Measurements from ENCODE around the gene SARM1. TPM values are rescaled to one million over a fixed set of nuclear protein-coding genes. Genes with fewer than 3 reads are reported as not detected.

SARM1 gene
- total RNA-seq (12.8 and 19.5 TPM in 2 replicates), polyA plus RNA-seq (11.0 and 14.5 TPM in 2 replicates)

DNA sequence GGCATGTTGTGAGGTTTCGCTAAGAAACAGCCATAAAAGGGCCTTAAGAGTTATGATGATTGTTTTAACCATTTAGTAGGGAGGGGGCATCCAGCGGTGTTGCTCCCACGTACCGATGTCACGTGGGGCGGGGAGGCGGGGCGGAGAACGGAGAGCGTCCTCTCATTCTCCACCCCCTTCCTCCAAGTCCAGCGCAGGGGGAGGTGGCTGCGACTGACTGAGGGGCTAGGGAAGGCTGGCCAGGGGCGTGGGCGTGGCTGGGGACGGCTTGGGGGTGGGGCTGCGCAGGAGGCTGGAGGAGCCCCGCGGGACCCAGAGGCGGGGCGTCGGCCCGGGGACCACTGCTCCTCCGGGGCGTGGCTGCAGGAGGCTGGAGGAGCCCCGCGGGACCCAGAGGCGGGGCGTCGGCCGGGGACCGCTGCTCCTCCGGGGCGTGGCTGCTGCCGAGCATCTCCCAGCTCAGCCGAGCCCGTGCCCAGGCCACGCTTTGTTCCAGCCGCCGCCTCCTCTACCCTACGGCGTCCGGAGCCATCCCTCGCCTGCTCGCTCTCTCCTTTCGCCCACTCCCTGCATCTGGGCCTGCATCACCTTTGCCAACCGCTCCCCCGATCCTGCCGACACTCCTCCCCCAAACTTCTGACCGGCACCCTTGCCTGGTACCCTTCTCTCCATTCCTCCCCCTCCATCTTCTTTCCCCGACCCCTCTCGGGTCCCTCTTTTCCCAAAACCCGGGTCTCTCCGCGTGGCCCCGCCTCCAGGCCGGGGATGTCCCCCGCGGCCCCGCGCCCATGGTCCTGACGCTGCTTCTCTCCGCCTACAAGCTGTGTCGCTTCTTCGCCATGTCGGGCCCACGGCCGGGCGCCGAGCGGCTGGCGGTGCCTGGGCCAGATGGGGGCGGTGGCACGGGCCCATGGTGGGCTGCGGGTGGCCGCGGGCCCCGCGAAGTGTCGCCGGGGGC, at the start of gene SARM1:
SARM1 (plus strand) TSS at position 450 of the 958 bp plus-strand sequence; CDS start at position 789, 339 bp downstream.
- peak within 1 kb of the TSS; percentile 92 for H3K27ac ChIP-seq
- H3K79me2 ChIP-seq: peaks cover 8% of the 10 kb centered on the region
- no peak for TF ChIP-seq EZH2 (IDR thresholded peaks at IDR 0.05; ENCODE audit: borderline replicate concordance)
- TF ChIP-seq EZH2phosphoT487 (IDR thresholded peaks at IDR 0.05; ENCODE audit: low read depth, severe bottlenecking, unreplicated experiment): no peak
- TF ChIP-seq, protein P1, sequence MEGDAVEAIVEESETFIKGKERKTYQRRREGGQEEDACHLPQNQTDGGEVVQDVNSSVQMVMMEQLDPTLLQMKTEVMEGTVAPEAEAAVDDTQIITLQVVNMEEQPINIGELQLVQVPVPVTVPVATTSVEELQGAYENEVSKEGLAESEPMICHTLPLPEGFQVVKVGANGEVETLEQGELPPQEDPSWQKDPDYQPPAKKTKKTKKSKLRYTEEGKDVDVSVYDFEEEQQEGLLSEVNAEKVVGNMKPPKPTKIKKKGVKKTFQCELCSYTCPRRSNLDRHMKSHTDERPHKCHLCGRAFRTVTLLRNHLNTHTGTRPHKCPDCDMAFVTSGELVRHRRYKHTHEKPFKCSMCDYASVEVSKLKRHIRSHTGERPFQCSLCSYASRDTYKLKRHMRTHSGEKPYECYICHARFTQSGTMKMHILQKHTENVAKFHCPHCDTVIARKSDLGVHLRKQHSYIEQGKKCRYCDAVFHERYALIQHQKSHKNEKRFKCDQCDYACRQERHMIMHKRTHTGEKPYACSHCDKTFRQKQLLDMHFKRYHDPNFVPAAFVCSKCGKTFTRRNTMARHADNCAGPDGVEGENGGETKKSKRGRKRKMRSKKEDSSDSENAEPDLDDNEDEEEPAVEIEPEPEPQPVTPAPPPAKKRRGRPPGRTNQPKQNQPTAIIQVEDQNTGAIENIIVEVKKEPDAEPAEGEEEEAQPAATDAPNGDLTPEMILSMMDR (IDR thresholded peaks at IDR 0.05; ENCODE audit: poor library complexity): no peak
- H3K4me2 ChIP-seq: peak within 1 kb of the TSS; percentile 89
- DNase-seq (ENCODE audit: low spot score): peak; percentile 94
- H3K9me2 ChIP-seq (replicated peaks; ENCODE audit: insufficient read depth): no peaks in the 10 kb centered on the region
- H3K36me3 ChIP-seq (replicated peaks; ENCODE audit: insufficient read depth, low read depth): no peaks in the 10 kb centered on the region
- 1% methylated on average over 63 of the region's 80 CpGs for WGBS (ENCODE audit: low lambda C conversion rate, missing lambda C conversion rate)
- no peaks in the 10 kb centered on the region for H3K9me3 ChIP-seq (ENCODE audit: low read depth)
- H2AFZ ChIP-seq: peak within 1 kb of the TSS; percentile 53
- H3K4me1 ChIP-seq (ENCODE audit: insufficient read depth): peaks cover 24% of the 10 kb centered on the region
- H4K20me1 ChIP-seq (ENCODE audit: insufficient read depth, poor library complexity, severe bottlenecking): peaks cover 13% of the 10 kb centered on the region
- peak within 1 kb of the TSS; percentile 72 for H3K4me3 ChIP-seq
- peaks cover 7% of the 10 kb centered on the region for H3K27me3 ChIP-seq

DNA sequence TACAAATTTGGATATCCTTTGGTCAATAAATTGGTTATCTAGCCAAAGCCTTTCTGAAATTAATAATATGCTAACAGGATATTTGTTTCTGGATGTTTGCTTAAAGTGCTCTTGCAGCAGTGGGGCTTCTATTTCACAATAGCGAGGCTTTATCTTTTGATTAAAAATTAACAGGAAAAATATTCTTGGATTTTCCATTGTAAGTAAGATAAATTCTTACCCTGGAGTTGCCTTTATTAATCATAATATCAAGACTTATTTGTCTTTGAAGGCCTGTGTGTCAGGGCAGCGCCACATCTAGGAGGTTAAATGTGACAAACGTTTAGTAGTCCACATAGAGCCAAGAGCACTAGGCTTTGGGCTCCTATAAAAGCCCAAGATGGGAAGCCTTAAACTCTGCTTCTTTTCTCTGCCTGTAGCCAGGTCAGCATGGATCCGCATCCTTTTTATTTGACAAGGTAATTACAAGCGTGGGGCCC, 47.2 kb upstream of the SARM1 start:
- 65% methylated on average over 5 of the region's 5 CpGs for WGBS (ENCODE audit: low lambda C conversion rate, missing lambda C conversion rate)
- H3K36me3 ChIP-seq (replicated peaks; ENCODE audit: insufficient read depth, low read depth): no peaks in the 10 kb centered on the region
- H3K4me1 ChIP-seq (ENCODE audit: insufficient read depth): peaks cover 21% of the 10 kb centered on the region
- no peaks in the 10 kb centered on the region for H3K27me3 ChIP-seq
- H3K27ac ChIP-seq: peak overlapping the region; percentile 0
- H3K4me2 ChIP-seq: peak overlapping the region; percentile 39
- peaks cover 61% of the 10 kb centered on the region for H3K79me2 ChIP-seq
- peak; percentile 3 for DNase-seq (ENCODE audit: low spot score)
- H3K9me2 ChIP-seq (replicated peaks; ENCODE audit: insufficient read depth): no peaks in the 10 kb centered on the region
- H3K4me3 ChIP-seq: no peak overlapping the region
- no peaks in the 10 kb centered on the region for H4K20me1 ChIP-seq (ENCODE audit: insufficient read depth, poor library complexity, severe bottlenecking)
- TF ChIP-seq, protein P1 (IDR thresholded peaks at IDR 0.05; ENCODE audit: poor library complexity): no peak
- TF ChIP-seq EZH2 (IDR thresholded peaks at IDR 0.05; ENCODE audit: borderline replicate concordance) (no peak), EZH2phosphoT487 (IDR thresholded peaks at IDR 0.05; ENCODE audit: low read depth, severe bottlenecking, unreplicated experiment) (no peak)
- H2AFZ ChIP-seq: no peak overlapping the region
- H3K9me3 ChIP-seq (ENCODE audit: low read depth): no peaks in the 10 kb centered on the region

DNA sequence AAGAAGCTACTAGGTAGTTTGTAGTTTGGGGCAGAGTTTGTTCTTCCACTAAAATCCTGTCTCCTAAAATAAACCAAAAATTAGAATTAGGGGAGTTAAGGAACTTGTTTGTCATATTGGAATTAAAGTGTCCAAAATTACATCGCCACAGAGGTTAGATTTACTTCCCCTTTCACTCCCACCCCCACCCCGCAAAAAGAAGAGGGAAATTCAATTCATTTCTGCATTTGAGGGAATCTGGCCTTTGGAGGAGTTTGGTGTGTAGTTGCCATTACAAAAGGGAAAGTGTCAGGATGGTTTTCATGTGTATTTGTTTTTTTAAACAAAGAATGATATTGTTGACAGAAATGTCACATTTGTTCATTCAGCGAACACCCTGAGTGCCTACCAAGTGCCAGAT, 46.7 kb upstream of the SARM1 start:
- no peak for DNase-seq (ENCODE audit: low spot score)
- TF ChIP-seq, protein P1 (IDR thresholded peaks at IDR 0.05; ENCODE audit: poor library complexity): no peak
- TF ChIP-seq EZH2phosphoT487 (IDR thresholded peaks at IDR 0.05; ENCODE audit: low read depth, severe bottlenecking, unreplicated experiment) (no peak), EZH2 (IDR thresholded peaks at IDR 0.05; ENCODE audit: borderline replicate concordance) (no peak)
- Histone ChIP-seq H3K36me3 (replicated peaks; ENCODE audit: insufficient read depth, low read depth) (no peaks in the 10 kb centered on the region), H3K4me2 (peak overlapping the region; percentile 39), H3K4me1 (ENCODE audit: insufficient read depth) (peaks cover 19% of the 10 kb centered on the region), H2AFZ (no peak overlapping the region), H3K79me2 (peaks cover 60% of the 10 kb centered on the region), H3K27ac (peak overlapping the region; percentile 0), H4K20me1 (ENCODE audit: insufficient read depth, poor library complexity, severe bottlenecking) (no peaks in the 10 kb centered on the region), H3K4me3 (no peak overlapping the region), H3K9me3 (ENCODE audit: low read depth) (no peaks in the 10 kb centered on the region), H3K27me3 (no peaks in the 10 kb centered on the region), H3K9me2 (replicated peaks; ENCODE audit: insufficient read depth) (no peaks in the 10 kb centered on the region)
- WGBS (ENCODE audit: low lambda C conversion rate, missing lambda C conversion rate): 97% methylated on average over 3 of the region's 3 CpGs
